ENCODE data around the gene KCNC1. TPM values are rescaled to one million over a fixed set of nuclear protein-coding genes. Genes with fewer than 3 reads are reported as not detected.

Gene KCNC1
- total RNA-seq, 2 donors from 2014 or later = not detected

GRCh38 chr11:17707830-17708229 is 26.8 kb upstream of the KCNC1 start:
- H3K9me3 Mint-ChIP-seq = peaks cover 6 to 7% of the 10 kb centered on the region in 2 donors
- ATAC-seq (no peak), DNase-seq (ENCODE audit: low spot score in 2 of 2) (no peak)
- H3K36me3 Mint-ChIP-seq = peaks cover 0 to 7% of the 10 kb centered on the region in 2 donors
- H3K27ac Mint-ChIP-seq = no peak overlapping the region

DNA sequence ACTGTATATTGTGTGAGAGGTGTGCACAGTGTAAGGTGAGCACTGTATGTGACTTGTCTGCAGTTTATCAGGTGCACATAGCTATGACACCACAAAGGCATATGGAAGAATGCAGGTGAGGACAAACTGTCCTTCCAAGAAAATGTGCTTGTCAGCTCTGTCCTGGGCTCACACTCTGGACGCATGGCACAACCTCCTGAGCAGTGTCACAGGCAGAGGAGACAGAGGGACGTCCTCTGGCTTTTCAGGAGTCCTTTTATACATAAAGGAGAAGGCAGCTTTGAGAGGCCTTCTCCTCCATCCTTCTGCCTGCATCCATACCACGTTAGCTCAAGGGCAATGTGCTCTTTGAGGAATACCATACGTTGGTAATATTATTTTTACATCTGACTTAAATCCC is 22.7 kb upstream of the KCNC1 start:
- DNase-seq (ENCODE audit: low spot score in 2 of 2) = no peak
- no peak for ATAC-seq
- H3K36me3 Mint-ChIP-seq = no peaks in the 10 kb centered on the region
- no peak overlapping the region for H3K27ac Mint-ChIP-seq
- H3K9me3 Mint-ChIP-seq = no peaks in the 10 kb centered on the region

- Mint-ChIP-seq H3K36me3 (no peaks in the 10 kb centered on the region), H3K27ac (no peak overlapping the region), H3K9me3 (no peaks in the 10 kb centered on the region)
- DNase-seq (ENCODE audit: low spot score in 2 of 2) = no peak
- ATAC-seq = no peak
These were observed 20.7 kb upstream of the KCNC1 start for GRCh38 chr11:17713851-17714250.

DNA sequence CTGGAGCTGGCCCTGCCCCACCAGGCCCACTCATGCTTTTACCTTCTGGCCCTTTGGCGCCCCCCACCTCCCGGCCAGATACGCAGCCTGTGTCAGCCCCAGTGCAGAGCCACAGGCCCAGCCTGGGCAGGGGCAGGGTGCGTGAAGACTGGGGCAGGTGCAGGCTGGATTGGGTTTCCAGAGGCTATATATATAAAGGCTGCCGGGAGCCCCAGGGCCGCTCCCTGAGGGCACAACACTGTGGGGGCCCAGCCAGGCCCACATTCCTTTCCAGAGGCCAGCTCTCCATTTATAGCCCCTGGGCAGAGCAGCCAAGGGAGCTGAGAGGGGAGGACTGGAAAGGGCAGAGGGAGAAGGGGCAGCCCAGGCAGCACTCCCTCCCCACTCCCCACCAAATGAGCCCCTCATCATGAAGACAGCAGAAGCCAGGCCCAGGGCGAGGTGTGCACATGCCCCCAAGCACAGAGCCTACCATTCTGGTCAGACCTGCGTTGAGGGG is 20.2 kb upstream of the KCNC1 start:
- no peak for ATAC-seq
- Mint-ChIP-seq H3K27ac (no peak overlapping the region), H3K36me3 (no peaks in the 10 kb centered on the region), H3K9me3 (no peaks in the 10 kb centered on the region)
- no peak for DNase-seq (ENCODE audit: low spot score in 2 of 2)

DNA sequence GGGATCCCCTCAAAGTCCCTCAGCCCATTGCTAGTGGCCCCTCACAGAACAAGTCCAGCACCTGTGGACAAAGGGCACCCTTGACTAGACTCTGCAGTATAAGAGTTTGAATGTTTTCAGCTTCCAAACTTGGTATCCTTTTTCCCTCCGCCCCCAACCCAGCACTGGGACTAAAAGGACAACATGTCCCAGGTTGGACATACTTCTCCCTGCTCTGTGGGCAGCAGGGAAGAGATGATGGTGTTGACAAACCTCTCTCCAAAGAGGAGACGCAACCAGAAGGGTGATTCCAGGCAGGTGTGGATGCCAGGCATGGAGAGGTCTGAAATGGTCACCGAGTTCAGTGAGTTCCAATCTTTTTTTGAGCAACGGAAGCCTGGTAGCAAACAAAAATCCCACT is 19.7 kb upstream of the KCNC1 start:
- no peaks in the 10 kb centered on the region for H3K9me3 Mint-ChIP-seq
- DNase-seq (ENCODE audit: low spot score in 2 of 2) = no peak
- no peaks in the 10 kb centered on the region for H3K36me3 Mint-ChIP-seq
- no peak overlapping the region for H3K27ac Mint-ChIP-seq
- no peak for ATAC-seq

DNA sequence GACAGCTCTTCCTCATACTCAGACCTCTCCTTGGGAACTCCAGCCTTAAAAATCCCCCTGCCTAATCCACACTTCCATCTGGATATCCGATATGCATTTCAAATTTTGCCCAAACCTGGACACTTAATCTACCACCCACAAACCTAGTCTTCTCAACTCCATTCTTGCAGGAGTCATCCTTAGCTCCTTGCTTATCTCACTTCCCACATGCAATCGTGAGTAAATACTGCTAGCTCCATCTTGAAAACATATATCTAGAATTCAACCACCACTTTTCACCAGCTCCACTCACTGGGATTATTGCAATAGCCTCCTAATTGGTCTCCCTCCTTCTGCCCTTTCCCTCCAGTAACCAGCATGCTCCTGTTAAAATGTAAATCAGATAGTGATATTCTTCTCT is 17.8 kb upstream of the KCNC1 start:
- no peaks in the 10 kb centered on the region for H3K9me3 Mint-ChIP-seq
- no peak overlapping the region for H3K27ac Mint-ChIP-seq
- no peak for DNase-seq (ENCODE audit: low spot score in 2 of 2)
- no peaks in the 10 kb centered on the region for H3K36me3 Mint-ChIP-seq
- no peak for ATAC-seq

DNA sequence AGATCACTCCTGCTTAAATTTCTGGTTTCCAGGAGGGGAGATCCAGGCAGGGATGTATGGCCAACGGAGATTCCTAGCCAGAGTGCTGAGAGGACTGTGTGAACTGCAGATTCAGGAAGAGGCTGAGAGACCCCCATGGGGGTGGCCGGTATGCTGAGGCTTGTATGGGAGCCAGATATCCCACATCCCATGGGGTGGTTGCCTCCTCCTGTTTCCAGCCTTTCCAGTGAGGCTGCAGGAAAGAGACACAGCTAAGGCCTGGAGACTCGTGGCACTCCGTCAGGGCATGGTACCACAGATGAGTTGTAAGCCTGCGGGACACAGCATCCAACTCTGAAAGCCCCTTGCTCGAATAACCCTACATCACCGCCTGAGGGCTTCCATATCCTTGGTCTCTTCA is 16.6 kb upstream of the KCNC1 start:
- DNase-seq (ENCODE audit: low spot score in 2 of 2) = no peak
- no peak for ATAC-seq
- no peaks in the 10 kb centered on the region for H3K36me3 Mint-ChIP-seq
- H3K9me3 Mint-ChIP-seq = no peaks in the 10 kb centered on the region
- no peak overlapping the region for H3K27ac Mint-ChIP-seq

- Mint-ChIP-seq H3K36me3 (no peaks in the 10 kb centered on the region), H3K9me3 (no peaks in the 10 kb centered on the region), H3K27ac (no peak overlapping the region)
- DNase-seq (ENCODE audit: low spot score in 2 of 2) (no peak), ATAC-seq (no peak)
These were observed 16.0 kb upstream of the KCNC1 start for GRCh38 chr11:17718510-17718962.

DNA sequence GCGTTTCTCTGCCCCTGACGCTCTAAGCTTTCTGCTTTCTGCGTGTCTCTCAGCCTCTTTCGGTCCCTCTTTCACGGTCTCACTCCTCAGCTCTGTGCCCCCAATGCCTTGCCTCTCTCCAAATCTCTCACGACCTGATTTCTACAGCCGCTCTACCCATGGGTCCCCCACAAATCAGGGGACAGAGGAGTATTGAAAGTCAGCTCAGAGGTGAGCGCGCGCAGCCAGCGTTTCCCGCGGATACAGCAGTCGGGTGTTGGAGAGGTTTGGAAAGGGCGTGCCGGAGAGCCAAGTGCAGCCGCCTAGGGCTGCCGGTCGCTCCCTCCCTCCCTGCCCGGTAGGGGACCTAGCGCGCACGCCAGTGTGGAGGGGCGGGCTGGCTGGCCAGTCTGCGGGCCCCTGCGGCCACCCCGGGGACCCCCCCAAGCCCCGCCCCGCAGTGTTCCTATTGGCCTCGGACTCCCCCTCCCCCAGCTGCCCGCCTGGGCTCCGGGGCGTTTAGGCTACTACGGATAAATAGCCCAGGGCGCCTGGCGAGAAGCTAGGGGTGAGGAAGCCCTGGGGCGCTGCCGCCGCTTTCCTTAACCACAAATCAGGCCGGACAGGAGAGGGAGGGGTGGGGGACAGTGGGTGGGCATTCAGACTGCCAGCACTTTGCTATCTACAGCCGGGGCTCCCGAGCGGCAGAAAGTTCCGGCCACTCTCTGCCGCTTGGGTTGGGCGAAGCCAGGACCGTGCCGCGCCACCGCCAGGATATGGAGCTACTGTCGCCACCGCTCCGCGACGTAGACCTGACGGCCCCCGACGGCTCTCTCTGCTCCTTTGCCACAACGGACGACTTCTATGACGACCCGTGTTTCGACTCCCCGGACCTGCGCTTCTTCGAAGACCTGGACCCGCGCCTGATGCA is 15.3 kb upstream of the KCNC1 start, which contains the start of gene MYOD1:
Gene MYOD1, plus strand, starts transcription at position 544 of the 910 bp plus-strand sequence. Its CDS starts 212 bp downstream, at position 756.
- Mint-ChIP-seq H3K9me3 (no peaks in the 10 kb centered on the region), H3K36me3 (no peaks in the 10 kb centered on the region), H3K27ac (no peak within 1 kb of the TSS)
- no peak for DNase-seq (ENCODE audit: low spot score in 2 of 2)
- ATAC-seq = peak in 1 of 2 donors; percentile 30

GRCh38 chr11:17719938-17720795 is 14.4 kb upstream of the KCNC1 start:
- DNase-seq (ENCODE audit: low spot score in 2 of 2) (peak in 1 of 2 donors; percentile 13), ATAC-seq (no peak)
- Mint-ChIP-seq H3K27ac (no peak overlapping the region), H3K9me3 (no peaks in the 10 kb centered on the region), H3K36me3 (no peaks in the 10 kb centered on the region)

DNA sequence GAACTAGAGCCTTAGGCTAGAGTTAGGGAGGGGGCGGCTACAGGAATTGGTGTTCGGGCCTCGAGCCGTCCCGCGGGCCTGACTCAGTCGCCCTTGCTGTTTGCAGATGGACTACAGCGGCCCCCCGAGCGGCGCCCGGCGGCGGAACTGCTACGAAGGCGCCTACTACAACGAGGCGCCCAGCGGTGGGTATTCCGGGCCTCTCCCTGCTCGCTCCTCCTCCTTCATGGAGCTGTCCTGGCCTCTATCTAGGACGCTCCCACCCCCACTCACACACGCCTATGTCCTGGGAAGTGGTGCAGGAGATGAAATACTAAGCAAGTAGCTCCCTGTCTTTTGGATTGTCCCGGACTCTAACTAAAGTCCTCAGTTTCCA is 13.8 kb upstream of the KCNC1 start:
- no peak for ATAC-seq
- DNase-seq (ENCODE audit: low spot score in 2 of 2) = no peak

DNA sequence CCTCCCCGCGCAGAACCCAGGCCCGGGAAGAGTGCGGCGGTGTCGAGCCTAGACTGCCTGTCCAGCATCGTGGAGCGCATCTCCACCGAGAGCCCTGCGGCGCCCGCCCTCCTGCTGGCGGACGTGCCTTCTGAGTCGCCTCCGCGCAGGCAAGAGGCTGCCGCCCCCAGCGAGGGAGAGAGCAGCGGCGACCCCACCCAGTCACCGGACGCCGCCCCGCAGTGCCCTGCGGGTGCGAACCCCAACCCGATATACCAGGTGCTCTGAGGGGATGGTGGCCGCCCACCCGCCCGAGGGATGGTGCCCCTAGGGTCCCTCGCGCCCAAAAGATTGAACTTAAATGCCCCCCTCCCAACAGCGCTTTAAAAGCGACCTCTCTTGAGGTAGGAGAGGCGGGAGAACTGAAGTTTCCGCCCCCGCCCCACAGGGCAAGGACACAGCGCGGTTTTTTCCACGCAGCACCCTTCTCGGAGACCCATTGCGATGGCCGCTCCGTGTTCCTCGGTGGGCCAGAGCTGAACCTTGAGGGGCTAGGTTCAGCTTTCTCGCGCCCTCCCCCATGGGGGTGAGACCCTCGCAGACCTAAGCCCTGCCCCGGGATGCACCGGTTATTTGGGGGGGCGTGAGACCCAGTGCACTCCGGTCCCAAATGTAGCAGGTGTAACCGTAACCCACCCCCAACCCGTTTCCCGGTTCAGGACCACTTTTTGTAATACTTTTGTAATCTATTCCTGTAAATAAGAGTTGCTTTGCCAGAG is 13.2 kb upstream of the KCNC1 start:
- DNase-seq (ENCODE audit: low spot score in 2 of 2) (peak in 1 of 2 donors; percentile 16), ATAC-seq (no peak)
- H3K9me3 Mint-ChIP-seq = no peaks in the 10 kb centered on the region
- H3K36me3 Mint-ChIP-seq = no peaks in the 10 kb centered on the region
- H3K27ac Mint-ChIP-seq = no peak overlapping the region

More for the DNA sequence above, 13.8 kb upstream of the KCNC1 start:
- Mint-ChIP-seq H3K36me3 (no peaks in the 10 kb centered on the region), H3K9me3 (no peaks in the 10 kb centered on the region), H3K27ac (no peak overlapping the region)

- H3K36me3 Mint-ChIP-seq = no peaks in the 10 kb centered on the region
- DNase-seq (ENCODE audit: low spot score in 2 of 2) (no peak), ATAC-seq (no peak)
These were observed 12.5 kb upstream of the KCNC1 start for GRCh38 chr11:17722000-17722643.

GRCh38 chr11:17724020-17724908 is 10.3 kb upstream of the KCNC1 start:
- Mint-ChIP-seq H3K27ac (no peak overlapping the region), H3K36me3 (no peaks in the 10 kb centered on the region), H3K9me3 (no peaks in the 10 kb centered on the region)
- DNase-seq (ENCODE audit: low spot score in 2 of 2) = peak in 1 of 2 donors; percentile 16
- ATAC-seq = no peak

More at GRCh38 chr11:17722000-17722643, 12.5 kb upstream of the KCNC1 start:
- Mint-ChIP-seq H3K27ac (peak overlapping the region in 1 of 2 donors; percentile 45), H3K9me3 (no peaks in the 10 kb centered on the region)

DNA sequence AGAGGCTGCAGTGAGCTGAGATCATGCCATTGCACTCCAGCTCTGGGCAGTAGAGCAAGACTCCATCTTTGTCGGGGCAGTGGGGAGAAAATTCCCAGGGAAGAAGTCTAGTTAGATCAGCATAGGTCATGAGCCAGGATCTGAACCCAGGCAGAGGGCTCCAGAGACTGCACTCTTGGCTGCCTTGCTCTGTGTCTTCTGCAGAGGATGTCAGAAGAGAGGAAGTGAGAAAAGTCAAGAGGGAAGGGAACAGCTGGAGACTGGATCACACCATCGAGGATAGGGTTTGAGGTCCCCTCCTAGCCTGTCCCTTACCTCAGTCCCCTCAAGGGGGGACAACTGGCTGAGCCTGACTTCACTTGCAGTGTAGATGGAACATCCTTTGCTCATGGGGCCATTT is 9.4 kb upstream of the KCNC1 start:
- Mint-ChIP-seq H3K36me3 (no peaks in the 10 kb centered on the region), H3K9me3 (no peaks in the 10 kb centered on the region), H3K27ac (no peak overlapping the region)
- DNase-seq (ENCODE audit: low spot score in 2 of 2) = no peak
- ATAC-seq = no peak
